ENCODE data around the gene GBE1.

The GBE1 gene

DNA sequence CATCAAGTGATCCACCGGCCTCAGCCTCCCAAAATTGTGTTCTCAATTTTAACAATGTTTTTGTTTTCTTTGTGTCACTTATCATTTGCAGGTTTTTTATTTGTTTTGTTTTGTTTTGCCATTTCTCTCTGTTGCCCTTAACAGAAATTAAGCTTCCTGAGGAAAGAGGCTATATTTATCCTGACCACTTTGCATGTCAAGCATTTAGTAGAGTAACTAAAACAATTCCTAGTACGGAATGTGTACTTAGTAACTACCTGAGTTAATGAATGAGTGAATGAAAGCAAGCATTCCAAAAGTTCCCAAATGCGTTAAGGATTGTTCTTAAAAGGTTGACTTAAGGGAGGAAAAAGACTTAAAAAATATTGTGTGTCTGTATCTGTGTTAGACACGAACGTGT lies 193.1 kb downstream of the GBE1 start:
- H3K4me1 ChIP-seq (ENCODE audit: insufficient read depth, low read length) = no peaks in the 10 kb centered on the region
- H3K27ac ChIP-seq (ENCODE audit: low read depth, low read length) = no peak overlapping the region
- 91% methylated on average over 5 of the region's 5 CpGs for WGBS
- no peak overlapping the region for H3K4me3 ChIP-seq (ENCODE audit: low read length)
- no peaks in the 10 kb centered on the region for H3K9me3 ChIP-seq (ENCODE audit: insufficient read depth, low read depth, low read length)
- H3K36me3 ChIP-seq (ENCODE audit: insufficient read depth, low read length) = no peaks in the 10 kb centered on the region
- H3K27me3 ChIP-seq (ENCODE audit: insufficient read depth, low read length) = no peaks in the 10 kb centered on the region
- no peak overlapping the region for H3K9ac ChIP-seq (ENCODE audit: low read depth, low read length)

DNA sequence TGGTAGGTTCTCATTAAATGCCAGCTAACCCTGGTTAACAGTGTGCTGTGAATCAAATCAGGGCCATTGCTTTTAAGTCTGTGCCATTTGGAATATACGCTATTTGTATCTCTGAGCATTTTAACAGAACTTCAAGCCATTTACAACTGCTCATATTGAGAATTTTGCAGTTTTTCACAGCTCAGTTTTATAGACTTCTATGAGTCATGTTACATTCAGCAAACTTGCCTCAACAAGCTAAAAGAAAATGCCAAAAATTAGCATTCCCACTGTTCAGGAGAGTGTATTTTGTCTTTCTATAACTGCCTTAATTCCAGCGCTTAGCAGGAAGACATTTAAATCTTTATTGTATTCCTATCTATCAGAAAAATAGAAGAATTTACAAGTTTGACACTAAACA lies 196.4 kb downstream of the GBE1 start:
- Histone ChIP-seq H3K4me1 (ENCODE audit: insufficient read depth, low read length) (no peaks in the 10 kb centered on the region), H3K36me3 (ENCODE audit: insufficient read depth, low read length) (no peaks in the 10 kb centered on the region), H3K9me3 (ENCODE audit: insufficient read depth, low read depth, low read length) (no peaks in the 10 kb centered on the region), H3K27me3 (ENCODE audit: insufficient read depth, low read length) (no peaks in the 10 kb centered on the region), H3K4me3 (ENCODE audit: low read length) (no peak overlapping the region), H3K9ac (ENCODE audit: low read depth, low read length) (no peak overlapping the region), H3K27ac (ENCODE audit: low read depth, low read length) (no peak overlapping the region)
- 100% methylated on average over 2 of the region's 2 CpGs for WGBS

DNA sequence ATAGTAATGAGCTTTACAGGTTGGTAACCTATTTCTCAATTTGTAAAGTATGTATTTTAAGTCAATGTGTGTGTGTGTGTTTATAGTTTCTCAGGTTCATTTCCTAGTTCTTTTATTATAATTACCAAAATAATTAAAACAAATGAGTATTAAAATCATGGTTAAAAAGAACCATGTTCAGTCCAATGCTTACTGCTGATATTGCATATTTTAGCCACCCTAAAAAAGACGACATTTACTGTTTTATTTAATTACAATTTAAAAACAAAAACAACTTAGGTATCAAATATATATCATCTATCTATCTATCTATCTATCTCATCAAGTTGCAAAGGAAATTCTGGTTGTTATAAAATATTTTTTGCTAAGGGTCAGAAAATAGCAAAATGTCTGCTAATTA lies 203.3 kb downstream of the GBE1 start:
- no peak overlapping the region for H3K9ac ChIP-seq (ENCODE audit: low read depth, low read length)
- no peaks in the 10 kb centered on the region for H3K36me3 ChIP-seq (ENCODE audit: insufficient read depth, low read length)
- H3K9me3 ChIP-seq (ENCODE audit: insufficient read depth, low read depth, low read length) = no peaks in the 10 kb centered on the region
- WGBS = 100% methylated on average over 1 of the region's 1 CpG
- H3K27ac ChIP-seq (ENCODE audit: low read depth, low read length) = no peak overlapping the region
- H3K4me1 ChIP-seq (ENCODE audit: insufficient read depth, low read length) = 0 out of 2 replicates have a peak, but pooled peaks cover 8% of the 10 kb centered on the region
- no peaks in the 10 kb centered on the region for H3K27me3 ChIP-seq (ENCODE audit: insufficient read depth, low read length)
- no peak overlapping the region for H3K4me3 ChIP-seq (ENCODE audit: low read length)

DNA sequence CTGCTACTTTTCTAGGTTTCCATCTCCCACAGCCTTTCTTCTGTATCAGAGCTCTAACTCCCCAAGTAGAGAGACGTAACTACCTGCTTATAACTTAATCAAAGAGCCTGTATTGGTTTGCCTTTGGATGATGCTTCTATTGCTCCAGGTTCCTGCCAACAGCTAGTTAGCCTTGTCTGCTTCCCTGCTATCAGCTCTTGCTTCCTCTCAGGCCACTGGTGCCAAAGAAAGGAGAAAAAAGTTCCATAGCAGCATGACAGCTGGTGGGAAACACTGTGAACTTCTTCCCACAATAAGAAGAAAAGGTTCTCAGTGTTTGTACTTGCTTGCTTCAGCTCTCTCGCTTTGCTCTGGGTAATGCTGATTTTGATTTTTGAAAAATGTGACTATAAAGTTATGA lies 206.6 kb downstream of the GBE1 start:
- Histone ChIP-seq H3K9me3 (ENCODE audit: insufficient read depth, low read depth, low read length) (no peaks in the 10 kb centered on the region), H3K4me1 (ENCODE audit: insufficient read depth, low read length) (0 out of 2 replicates have a peak, but pooled peaks cover 8% of the 10 kb centered on the region), H3K27me3 (ENCODE audit: insufficient read depth, low read length) (no peaks in the 10 kb centered on the region), H3K36me3 (ENCODE audit: insufficient read depth, low read length) (no peaks in the 10 kb centered on the region), H3K27ac (ENCODE audit: low read depth, low read length) (no peak overlapping the region), H3K4me3 (ENCODE audit: low read length) (no peak overlapping the region), H3K9ac (ENCODE audit: low read depth, low read length) (no peak overlapping the region)
- 96% methylated on average over 2 of the region's 2 CpGs for WGBS

DNA sequence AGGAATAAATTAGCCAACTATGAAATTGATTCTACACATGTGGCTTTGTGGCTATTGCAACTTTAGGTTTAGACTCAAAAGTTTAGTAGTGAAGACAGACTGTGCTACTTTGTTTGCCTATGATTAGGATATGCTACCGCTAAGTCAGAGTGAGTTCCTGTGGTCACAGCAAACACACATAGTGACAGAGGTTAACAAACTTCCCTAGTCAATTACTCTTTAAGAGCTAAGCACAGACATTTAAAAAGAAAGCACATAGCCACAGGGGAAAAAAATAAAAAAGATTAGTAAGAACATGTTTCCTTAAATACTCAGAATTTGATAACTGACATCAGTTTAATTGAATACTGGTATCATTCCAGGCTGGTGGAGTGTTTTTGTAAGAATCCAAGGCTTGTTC lies 207.1 kb downstream of the GBE1 start:
- Histone ChIP-seq H3K4me1 (ENCODE audit: insufficient read depth, low read length) (0 out of 2 replicates have a peak, but pooled peaks cover 8% of the 10 kb centered on the region), H3K9me3 (ENCODE audit: insufficient read depth, low read depth, low read length) (peaks cover under 1% of the 10 kb centered on the region; the same call in 1 of the 2 replicates), H3K4me3 (ENCODE audit: low read length) (no peak overlapping the region), H3K36me3 (ENCODE audit: insufficient read depth, low read length) (peaks cover 1% of the 10 kb centered on the region), H3K9ac (ENCODE audit: low read depth, low read length) (no peak overlapping the region), H3K27me3 (ENCODE audit: insufficient read depth, low read length) (no peaks in the 10 kb centered on the region), H3K27ac (ENCODE audit: low read depth, low read length) (no peak overlapping the region)
- 50% methylated on average over 1 of the region's 1 CpG for WGBS

DNA sequence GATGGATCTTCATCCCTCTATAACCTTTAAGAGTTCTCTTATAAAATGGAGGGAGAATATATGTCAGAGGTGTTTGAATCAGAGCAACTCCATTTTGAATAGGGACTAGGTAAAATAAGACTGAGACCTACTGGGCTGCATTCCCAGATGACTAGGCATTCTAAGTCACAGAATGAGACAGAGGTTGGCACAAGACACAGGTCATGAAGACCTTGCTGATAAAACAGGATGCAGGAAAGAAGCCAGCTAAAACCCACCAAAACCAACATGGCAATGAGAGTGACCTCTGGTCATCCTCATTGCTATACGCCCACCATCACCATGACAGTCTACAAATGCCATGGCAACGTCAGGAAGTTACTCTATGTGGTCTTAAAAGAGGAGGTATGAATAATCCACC lies 211.0 kb downstream of the GBE1 start:
- 0 out of 2 replicates have a peak, but pooled peaks cover 8% of the 10 kb centered on the region for H3K4me1 ChIP-seq (ENCODE audit: insufficient read depth, low read length)
- WGBS = no CpG with 5 or more reads among the region's 2 CpGs
- no peak overlapping the region for H3K9ac ChIP-seq (ENCODE audit: low read depth, low read length)
- H3K27ac ChIP-seq (ENCODE audit: low read depth, low read length) = no peak overlapping the region
- H3K9me3 ChIP-seq (ENCODE audit: insufficient read depth, low read depth, low read length) = peaks cover 19% of the 10 kb centered on the region
- no peaks in the 10 kb centered on the region for H3K27me3 ChIP-seq (ENCODE audit: insufficient read depth, low read length)
- H3K36me3 ChIP-seq (ENCODE audit: insufficient read depth, low read length) = peaks cover 4% of the 10 kb centered on the region
- no peak overlapping the region for H3K4me3 ChIP-seq (ENCODE audit: low read length)

DNA sequence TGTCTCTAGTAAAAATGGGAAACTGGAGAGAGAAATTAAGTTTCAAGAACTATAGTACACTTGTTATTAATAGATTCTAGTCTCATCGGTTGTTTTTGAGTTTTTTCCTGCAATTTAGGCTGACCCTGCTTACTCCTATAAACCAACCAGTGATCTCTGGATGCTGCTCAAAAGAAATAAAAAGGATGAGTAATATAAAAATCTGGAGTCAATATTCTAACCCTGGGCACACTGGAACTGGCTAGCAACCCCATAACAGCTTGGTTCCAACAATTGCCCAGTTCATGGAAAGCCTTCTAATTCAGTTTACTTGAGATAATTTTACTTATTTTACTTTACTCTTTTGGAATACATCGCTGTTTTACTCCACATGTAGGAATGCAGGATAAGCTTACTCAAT lies 211.6 kb downstream of the GBE1 start:
- H3K27ac ChIP-seq (ENCODE audit: low read depth, low read length) = no peak overlapping the region
- 100% methylated on average over 1 of the region's 2 CpGs for WGBS
- H3K4me1 ChIP-seq (ENCODE audit: insufficient read depth, low read length) = 0 out of 2 replicates have a peak, but pooled peaks cover 8% of the 10 kb centered on the region
- peaks cover 19% of the 10 kb centered on the region for H3K9me3 ChIP-seq (ENCODE audit: insufficient read depth, low read depth, low read length)
- peaks cover 4% of the 10 kb centered on the region for H3K36me3 ChIP-seq (ENCODE audit: insufficient read depth, low read length)
- H3K27me3 ChIP-seq (ENCODE audit: insufficient read depth, low read length) = no peaks in the 10 kb centered on the region
- no peak overlapping the region for H3K4me3 ChIP-seq (ENCODE audit: low read length)
- H3K9ac ChIP-seq (ENCODE audit: low read depth, low read length) = no peak overlapping the region

DNA sequence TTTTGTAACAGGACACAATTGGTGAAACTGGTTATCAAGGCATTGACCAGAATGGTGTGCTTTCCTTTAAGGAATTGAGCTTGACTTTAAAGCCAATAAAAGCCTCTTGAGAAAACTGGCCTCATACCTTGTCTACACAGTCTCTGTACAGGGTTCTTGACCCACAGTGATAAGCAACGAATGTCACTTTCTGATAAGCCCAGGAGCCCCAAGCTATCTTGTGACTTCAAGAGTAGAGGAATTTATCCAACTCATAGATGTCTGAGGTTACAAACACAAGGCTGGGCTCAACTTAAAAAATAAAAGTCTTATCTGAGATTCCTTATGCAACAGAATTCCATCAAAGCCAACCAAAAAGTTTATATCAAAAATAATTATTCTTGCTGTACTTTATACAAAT lies 212.1 kb downstream of the GBE1 start:
- 100% methylated on average over 1 of the region's 1 CpG for WGBS
- H3K36me3 ChIP-seq (ENCODE audit: insufficient read depth, low read length) = peaks cover 4% of the 10 kb centered on the region
- H3K9me3 ChIP-seq (ENCODE audit: insufficient read depth, low read depth, low read length) = peaks cover 19% of the 10 kb centered on the region
- H3K27me3 ChIP-seq (ENCODE audit: insufficient read depth, low read length) = no peaks in the 10 kb centered on the region
- H3K4me3 ChIP-seq (ENCODE audit: low read length) = no peak overlapping the region
- H3K9ac ChIP-seq (ENCODE audit: low read depth, low read length) = no peak overlapping the region
- H3K27ac ChIP-seq (ENCODE audit: low read depth, low read length) = no peak overlapping the region
- 0 out of 2 replicates have a peak, but pooled peaks cover 4% of the 10 kb centered on the region for H3K4me1 ChIP-seq (ENCODE audit: insufficient read depth, low read length)

DNA sequence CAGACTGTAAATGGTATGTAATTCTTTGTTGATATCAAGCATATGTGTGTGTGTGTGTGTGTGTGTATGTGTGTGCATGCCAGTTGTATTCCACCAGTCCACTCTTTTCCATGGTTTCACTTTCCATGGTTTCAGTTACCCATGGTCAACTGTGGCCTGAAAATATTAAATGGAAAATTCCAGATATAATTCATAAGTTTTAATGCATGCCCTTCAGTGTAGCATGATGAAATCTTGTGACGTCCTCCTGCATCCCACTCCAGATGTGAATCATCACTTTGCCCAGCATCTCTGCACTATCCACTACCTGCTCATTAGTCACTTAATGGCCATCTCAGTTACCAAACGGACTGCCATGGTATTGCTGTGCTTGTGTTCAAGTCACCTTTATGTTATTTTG lies 215.9 kb downstream of the GBE1 start:
- no peaks in the 10 kb centered on the region for H3K27me3 ChIP-seq (ENCODE audit: insufficient read depth, low read length)
- no peak overlapping the region for H3K27ac ChIP-seq (ENCODE audit: low read depth, low read length)
- no peak overlapping the region for H3K4me3 ChIP-seq (ENCODE audit: low read length)
- peaks cover 19% of the 10 kb centered on the region for H3K9me3 ChIP-seq (ENCODE audit: insufficient read depth, low read depth, low read length)
- 90% methylated on average over 2 of the region's 2 CpGs for WGBS
- peaks cover 4% of the 10 kb centered on the region for H3K36me3 ChIP-seq (ENCODE audit: insufficient read depth, low read length)
- H3K9ac ChIP-seq (ENCODE audit: low read depth, low read length) = no peak overlapping the region
- H3K4me1 ChIP-seq (ENCODE audit: insufficient read depth, low read length) = no peaks in the 10 kb centered on the region

DNA sequence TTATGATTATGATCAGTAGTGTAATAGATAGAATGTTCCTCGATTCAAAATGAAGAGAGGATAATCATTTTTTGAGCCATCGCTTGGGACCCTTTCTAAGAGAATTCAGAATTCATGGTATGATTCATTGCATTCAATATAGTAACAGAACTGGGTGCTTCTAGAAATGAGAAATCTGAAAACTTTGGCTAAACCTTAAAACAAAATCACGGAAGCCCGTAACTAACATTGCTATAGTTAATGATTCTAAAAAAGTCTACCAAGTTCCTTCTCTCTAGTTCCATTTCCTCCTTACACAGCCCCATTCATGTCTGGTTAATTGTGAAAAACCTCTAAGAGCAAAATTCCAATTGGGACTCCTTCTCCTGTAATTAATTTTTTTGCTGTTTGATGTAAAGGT lies 217.1 kb downstream of the GBE1 start:
- Histone ChIP-seq H3K36me3 (ENCODE audit: insufficient read depth, low read length) (peaks cover 2% of the 10 kb centered on the region), H3K4me3 (ENCODE audit: low read length) (no peak overlapping the region), H3K27ac (ENCODE audit: low read depth, low read length) (no peak overlapping the region), H3K4me1 (ENCODE audit: insufficient read depth, low read length) (no peaks in the 10 kb centered on the region), H3K9me3 (ENCODE audit: insufficient read depth, low read depth, low read length) (peaks cover 18% of the 10 kb centered on the region), H3K9ac (ENCODE audit: low read depth, low read length) (no peak overlapping the region), H3K27me3 (ENCODE audit: insufficient read depth, low read length) (no peaks in the 10 kb centered on the region)
- 95% methylated on average over 4 of the region's 4 CpGs for WGBS

DNA sequence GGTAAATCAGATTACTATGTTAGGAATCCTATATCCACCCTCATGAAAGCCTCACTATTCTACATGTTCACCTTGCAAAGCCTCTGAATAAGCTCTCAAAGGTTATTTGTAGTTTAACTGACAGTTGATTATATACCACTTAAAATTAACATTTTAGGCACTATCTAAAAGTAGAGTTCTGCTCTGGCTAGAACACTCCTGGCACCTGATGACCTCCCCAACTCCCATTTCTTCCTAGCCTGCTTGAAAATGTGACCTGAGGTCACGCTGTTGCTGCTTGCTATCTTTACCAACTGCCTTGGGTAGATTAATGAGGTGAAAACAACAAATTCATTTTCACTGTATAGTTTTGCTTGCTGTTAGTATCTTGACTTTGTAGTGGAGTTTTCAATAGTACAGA lies 220.7 kb downstream of the GBE1 start:
- Histone ChIP-seq H3K9me3 (ENCODE audit: insufficient read depth, low read depth, low read length) (no peaks in the 10 kb centered on the region), H3K27me3 (ENCODE audit: insufficient read depth, low read length) (no peaks in the 10 kb centered on the region), H3K27ac (ENCODE audit: low read depth, low read length) (no peak overlapping the region), H3K4me3 (ENCODE audit: low read length) (no peak overlapping the region), H3K9ac (ENCODE audit: low read depth, low read length) (no peak overlapping the region; the same call in 1 of the 2 replicates), H3K4me1 (ENCODE audit: insufficient read depth, low read length) (0 out of 2 replicates have a peak, but pooled peaks cover 8% of the 10 kb centered on the region), H3K36me3 (ENCODE audit: insufficient read depth, low read length) (no peaks in the 10 kb centered on the region)
- 90% methylated on average over 1 of the region's 1 CpG for WGBS

DNA sequence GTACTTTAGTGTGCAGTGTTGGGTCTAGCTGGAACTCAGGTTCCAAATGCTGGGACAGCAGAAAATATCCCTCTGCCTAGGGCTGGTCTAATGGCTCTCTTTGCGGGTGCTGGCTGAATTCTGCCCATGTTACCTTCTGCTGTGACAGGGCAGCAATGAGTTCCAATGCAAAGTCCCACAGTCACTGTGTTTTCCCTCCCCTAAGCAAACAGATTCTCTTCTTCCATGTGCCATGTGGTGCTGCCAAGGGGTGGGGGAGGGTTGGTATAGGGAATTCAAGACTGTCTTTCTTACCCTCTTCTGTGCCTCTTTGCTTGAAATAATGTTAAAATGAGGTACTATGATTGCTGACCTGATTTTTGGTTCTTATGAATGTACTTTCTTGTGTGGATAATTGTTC lies 229.6 kb downstream of the GBE1 start:
- H3K27me3 ChIP-seq (ENCODE audit: insufficient read depth, low read length) = no peaks in the 10 kb centered on the region
- H3K9ac ChIP-seq (ENCODE audit: low read depth, low read length) = no peak overlapping the region
- no peak overlapping the region for H3K4me3 ChIP-seq (ENCODE audit: low read length)
- 0 out of 2 replicates have a peak, but pooled peaks cover 6% of the 10 kb centered on the region for H3K4me1 ChIP-seq (ENCODE audit: insufficient read depth, low read length)
- H3K9me3 ChIP-seq (ENCODE audit: insufficient read depth, low read depth, low read length) = no peaks in the 10 kb centered on the region
- no peak overlapping the region for H3K27ac ChIP-seq (ENCODE audit: low read depth, low read length)
- no peaks in the 10 kb centered on the region; the same call in 1 of the 2 replicates for H3K36me3 ChIP-seq (ENCODE audit: insufficient read depth, low read length)
- 90% methylated on average over 1 of the region's 1 CpG for WGBS
